Stimulated activated CD4-positive, alpha-beta T cell treated with anti-CD3 and anti-CD28 coated beads, TNF-alpha, amount 100 ng/mL, for 4 hours (primary cell): ENCODE results near the gene PRDM16.

Experiments used
- DNase-seq, 3 experiments: peaks; one replicate each; pipeline ENCODE4 v3.0.0-alpha.2; 2020; ENCODE audit warnings: low read depth in 3 of 3

Gene PRDM16

GRCh38 chr1:3140437-3140836 is 71.4 kb downstream of the PRDM16 start:
- DNase-seq = no peak

GRCh38 chr1:3141129-3141528 is 72.1 kb downstream of the PRDM16 start:
- DNase-seq = no peak

DNA sequence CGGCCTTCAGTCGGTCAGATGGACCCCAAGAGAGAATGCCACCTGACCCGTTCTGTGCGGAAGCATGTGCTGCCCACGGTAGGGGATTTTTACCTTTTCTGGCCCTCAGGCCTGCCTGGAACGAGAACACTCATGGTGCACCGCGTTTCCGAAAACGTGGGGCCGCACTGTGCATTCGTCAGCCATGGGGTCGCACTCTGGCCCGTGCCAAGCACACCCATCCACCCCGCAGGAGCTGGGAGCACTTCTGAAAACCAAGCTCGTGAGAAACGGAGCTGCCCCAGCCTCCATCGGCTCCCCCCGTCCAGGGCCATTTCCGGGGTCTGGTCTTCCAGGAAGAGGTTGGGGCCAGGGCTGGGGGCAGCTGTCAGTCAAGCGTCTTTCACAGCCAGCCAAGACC is 72.8 kb downstream of the PRDM16 start:
- no peak for DNase-seq

DNA sequence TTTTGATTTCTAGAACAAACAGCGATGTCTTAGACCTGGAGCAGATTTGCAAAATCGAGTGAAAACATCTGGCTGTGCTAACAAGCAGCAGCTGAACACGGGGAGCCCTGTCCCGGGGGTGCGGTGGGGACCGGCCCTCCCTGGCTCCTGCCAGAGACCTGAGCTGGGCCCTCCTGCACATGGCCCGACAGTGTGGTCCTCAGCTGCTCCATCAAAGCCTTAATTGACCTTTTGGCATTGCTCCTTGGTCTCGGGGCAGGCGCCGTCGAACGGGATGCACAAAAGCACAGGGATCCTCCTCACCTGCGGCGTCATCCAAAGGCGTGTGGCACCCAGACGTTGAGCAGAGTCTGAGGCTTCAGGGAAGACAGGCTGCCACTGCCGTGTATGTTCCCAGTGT is 73.2 kb downstream of the PRDM16 start:
- DNase-seq = no peak

DNA sequence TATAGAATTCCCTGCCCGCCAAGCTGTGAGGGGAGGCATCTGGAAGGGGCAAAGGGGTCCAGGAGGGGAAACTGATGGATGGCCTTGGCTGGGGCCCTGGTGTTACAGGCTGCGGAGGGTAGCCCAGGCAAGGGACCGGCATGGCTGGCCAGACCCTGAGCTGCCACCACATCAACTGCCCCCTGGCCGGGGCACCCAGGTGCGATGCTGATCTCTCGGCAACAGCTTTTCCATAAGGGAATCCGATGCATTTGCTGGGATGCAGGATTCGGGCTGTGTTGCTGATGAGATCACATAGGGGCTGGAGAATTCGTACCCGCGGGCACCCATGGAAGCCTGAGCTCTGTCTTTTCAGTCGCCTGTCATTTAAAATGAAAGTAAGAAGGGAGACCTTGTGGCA is 73.7 kb downstream of the PRDM16 start:
- no peak for DNase-seq

DNA sequence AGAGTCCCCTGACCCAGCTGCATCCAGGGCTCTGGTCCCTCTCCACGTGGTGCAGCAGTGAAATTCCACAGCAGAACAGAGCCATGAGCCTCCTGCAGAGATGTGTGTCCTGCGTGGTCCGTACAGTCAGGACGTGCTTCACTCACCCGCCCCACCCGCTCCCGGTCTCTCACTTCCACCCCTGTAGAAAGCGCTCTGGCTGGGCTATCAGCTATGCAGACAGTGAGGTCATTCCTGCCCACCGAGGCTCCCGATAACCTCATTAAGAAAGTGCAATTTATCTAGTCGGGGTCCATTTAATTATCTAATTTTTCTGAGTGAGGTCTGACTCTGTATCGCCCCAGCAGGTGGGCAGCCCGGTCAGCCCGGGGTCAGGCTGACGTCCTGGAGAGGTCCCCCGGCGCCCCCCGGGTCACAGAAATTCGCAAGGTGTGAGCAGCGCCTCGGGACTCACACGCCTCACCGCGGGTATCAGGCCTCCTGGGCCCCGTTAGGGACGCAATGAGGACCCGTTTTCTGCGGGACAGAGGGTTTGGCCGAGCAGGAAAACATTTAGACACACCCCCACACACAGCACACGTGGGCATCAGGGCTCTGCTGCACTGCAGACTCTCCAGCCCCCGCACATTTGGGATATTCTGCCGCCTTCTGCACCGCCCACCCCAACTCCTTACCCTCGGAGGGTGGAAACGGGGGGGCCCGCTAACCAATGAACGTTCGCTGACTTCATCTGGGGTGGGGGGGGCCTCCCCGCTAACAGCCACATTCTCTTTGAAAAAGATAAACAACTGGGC is 76.7 kb downstream of the PRDM16 start:
- DNase-seq = no peak

GRCh38 chr1:3146458-3146857 is 77.5 kb downstream of the PRDM16 start:
- DNase-seq = no peak

GRCh38 chr1:3146907-3147306 is 77.9 kb downstream of the PRDM16 start:
- no peak for DNase-seq

- DNase-seq = no peak
These were observed 79.2 kb downstream of the PRDM16 start for GRCh38 chr1:3148171-3148570.

DNA sequence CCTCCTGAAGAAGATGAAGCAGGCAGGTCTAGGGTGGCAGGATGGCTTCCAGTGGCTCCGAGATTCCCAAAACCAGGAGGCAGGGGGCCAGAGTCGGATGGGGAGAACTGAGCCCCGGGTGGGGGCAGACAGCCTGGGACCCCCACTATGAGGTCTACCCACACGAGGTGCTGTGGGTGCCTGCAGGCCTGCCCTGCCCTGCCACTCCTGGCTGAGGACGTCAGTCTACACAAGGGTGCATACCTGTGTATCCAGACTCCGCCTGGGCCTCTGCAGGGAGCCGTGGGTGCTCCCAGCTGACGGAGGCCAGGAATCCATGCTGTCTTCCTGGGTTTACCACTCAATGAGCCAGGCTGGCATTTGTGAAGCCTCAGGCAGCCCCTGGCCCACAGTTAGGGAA is 80.3 kb downstream of the PRDM16 start:
- no peak for DNase-seq

DNA sequence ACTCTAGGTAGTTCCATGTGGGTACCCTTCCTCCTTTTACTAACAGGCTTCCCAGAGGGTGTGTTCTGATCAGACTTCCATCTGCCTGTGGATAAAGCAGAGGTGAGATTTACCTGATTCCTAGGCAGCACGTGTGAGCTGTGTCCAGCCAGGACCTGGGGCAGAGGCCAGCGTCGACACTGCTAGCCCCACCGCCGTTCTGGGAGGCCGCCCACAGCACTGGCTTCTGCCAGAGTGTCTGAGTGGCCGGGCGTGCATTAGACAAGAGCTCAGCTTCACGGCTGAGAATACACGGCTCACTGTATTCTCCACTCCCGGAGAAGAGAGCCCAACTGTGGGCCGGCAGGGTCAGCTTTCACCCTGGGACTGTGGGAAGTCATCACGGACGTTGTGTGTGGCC is 82.5 kb downstream of the PRDM16 start:
- DNase-seq = no peak

GRCh38 chr1:3152143-3152542 is 83.1 kb downstream of the PRDM16 start:
- no peak for DNase-seq

- no peak for DNase-seq
These were observed 84.2 kb downstream of the PRDM16 start for GRCh38 chr1:3153197-3153596.

DNA sequence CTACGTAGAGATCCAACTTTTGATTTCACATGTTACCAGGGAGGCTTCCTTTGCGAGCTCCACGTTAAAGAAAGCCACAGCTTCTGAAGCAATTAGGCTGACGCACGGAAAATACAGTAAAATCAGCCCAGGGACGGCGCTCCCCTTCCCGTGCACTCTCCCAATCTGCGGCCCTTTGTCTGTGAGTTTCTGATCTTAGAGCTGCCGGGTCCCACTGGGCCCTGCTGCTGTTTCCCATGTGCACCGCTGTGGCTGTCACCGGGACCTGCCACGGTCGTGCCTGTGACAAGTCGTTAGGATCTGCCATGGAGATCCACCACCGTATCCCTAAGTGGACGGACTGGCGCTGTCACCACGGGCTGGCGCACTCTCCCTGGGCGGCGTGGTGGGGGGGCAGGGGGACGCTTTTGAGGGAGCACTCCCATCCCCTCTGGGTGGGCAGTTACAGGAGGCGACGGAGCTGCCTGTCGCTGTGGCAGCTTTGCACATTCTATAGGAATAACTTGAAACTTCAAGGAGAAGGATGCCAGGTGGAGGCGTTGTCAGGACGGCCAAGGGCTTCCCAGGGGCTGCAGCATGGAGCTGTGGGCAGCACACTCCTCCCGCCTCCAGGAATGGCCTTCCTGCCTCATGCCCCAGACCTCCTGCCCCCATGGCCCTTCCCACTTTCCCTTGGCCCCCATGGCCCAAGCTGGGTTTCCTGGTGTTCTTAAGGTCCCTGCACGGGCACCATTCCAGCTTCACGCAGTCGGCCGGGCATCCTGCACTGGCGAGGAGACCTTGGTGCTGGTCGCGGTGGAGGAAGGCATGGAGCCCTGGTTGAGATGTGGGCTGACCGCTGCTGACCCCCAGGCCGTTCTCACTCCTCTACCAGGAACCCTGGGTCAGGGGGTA is 85.1 kb downstream of the PRDM16 start:
- DNase-seq = no peak

DNA sequence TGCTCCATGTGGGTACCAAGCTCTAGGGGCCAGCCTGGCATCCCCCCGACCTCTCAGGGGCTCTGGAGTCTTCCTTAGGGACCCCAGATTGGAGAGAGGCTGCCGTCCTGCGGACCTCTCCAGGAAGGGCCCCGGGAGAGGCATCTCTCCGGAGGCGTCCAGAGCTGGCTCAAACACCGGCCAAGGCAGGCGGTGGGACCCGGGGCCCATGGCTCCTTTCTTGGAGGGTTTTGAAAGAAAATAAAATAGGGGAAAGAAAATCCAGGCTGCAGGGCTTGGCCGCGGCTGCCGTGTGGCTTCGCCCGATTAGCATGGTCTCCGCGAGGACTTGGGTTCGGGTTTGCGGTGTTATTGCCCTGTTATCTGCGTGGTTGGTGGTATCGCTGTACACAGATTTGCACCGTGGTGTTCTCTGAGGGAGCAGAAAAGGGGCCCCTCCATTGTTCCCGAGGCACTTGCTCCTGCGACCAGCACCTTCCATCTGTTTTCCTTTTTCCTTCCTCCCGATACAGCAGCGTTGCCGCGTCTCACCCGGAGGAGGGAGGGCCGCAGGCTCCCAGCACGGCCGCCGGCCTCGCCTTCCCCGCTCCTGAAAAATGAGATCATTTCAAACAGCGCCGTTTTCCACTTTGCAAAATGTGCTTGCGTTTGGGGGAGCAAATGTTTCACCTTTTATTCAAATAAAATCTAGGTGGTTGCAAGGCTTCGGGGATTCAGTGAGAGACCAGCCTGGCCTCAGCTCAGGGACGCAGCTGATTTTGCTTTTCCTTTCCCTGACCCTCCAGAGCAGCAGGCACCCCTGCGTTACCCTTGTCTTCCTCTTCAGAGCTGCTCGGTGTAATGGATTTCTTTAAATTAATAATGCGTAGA is 86.3 kb downstream of the PRDM16 start:
- no peak for DNase-seq

- no peak for DNase-seq
These were observed 86.9 kb downstream of the PRDM16 start for GRCh38 chr1:3155926-3156220.

- no peak for DNase-seq
These were observed 87.9 kb downstream of the PRDM16 start for GRCh38 chr1:3156936-3157335.

DNA sequence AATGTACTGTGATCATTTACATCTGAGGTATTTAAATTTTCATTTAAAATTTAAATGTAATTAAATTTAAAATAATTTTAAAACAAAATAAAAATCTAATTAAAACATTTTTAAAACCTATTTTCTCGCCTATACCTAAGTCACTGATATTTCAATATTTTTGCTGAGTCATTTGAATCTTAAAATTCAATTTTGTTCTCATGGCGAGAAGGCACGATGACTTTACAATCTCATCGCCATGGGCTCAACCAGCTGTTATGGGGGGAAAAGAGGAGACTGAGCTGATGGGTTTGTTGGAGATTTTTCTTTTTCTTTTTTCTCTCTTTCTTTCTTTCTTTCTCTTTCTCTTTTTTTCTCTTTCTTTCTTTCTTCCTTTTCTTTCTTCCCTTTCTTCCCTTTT is 89.3 kb downstream of the PRDM16 start:
- no peak for DNase-seq

GRCh38 chr1:3159121-3159520 is 90.1 kb downstream of the PRDM16 start:
- no peak for DNase-seq

GRCh38 chr1:3159996-3160395 is 91.0 kb downstream of the PRDM16 start:
- no peak for DNase-seq

- DNase-seq = no peak
These were observed 91.7 kb downstream of the PRDM16 start for GRCh38 chr1:3160647-3161145.

- DNase-seq = no peak
These were observed 92.3 kb downstream of the PRDM16 start for GRCh38 chr1:3161176-3161840.
